ENCODE data around the gene ABHD17C.

GRCh38 chr15:80667936-80668335 lies 27.2 kb upstream of the ABHD17C start:
- TF ChIP-seq CTCF (IDR thresholded peaks at IDR 0.05) (no peak), POLR2A (IDR thresholded peaks at IDR 0.05) (no peak)

All from thyroid gland (tissue), 4 donors.